H1 (cell line): ENCODE data around the gene LRRC27.

Source experiments
- ATF2 ChIP-seq: IDR thresholded peaks from 2 replicates; pipeline ENCODE4 v1.6.1; 2012; ENCODE audit warnings: low read length, inconsistent platforms
- CEBPB ChIP-seq: IDR thresholded peaks from 2 replicates; pipeline ENCODE4 v1.6.1; 2012; ENCODE audit warnings: low read depth, low read length
- CHD2 ChIP-seq: IDR thresholded peaks from 2 replicates; pipeline ENCODE4 v1.6.1; 2012; ENCODE audit warnings: low read length, improper control_type of control experiment
- CTCF ChIP-seq, 3 experiments: IDR thresholded peaks; 1 replicate in 2 of 3; 2 replicates in 1 of 3; pipeline versions ENCODE4 v1.5.1 to v1.6.1; 2011; ENCODE audit warnings: low read length in 3 of 3, mild to moderate bottlenecking in 3 of 3, inconsistent platforms in 2 of 3, low read depth in 1 of 3, moderate library complexity in 1 of 3; ENCODE audit not compliant: insufficient read depth in 1 of 3; ENCODE audit errors: control extremely low read depth in 1 of 3
- EZH2 ChIP-seq: fragments of 200-600 bp; sonication (generic); IDR thresholded peaks from 2 replicates; pipeline ENCODE4 v1.7.1; 2012; ENCODE audit warnings: low read depth, mild to moderate bottlenecking, moderate library complexity, low read length, inconsistent platforms; ENCODE audit not compliant: severe bottlenecking
- KDM1A ChIP-seq: fragments of 200-600, 300-600 bp; sonication (generic); IDR thresholded peaks from 2 replicates; pipeline ENCODE4 v1.7.1; 2016; ENCODE audit warnings: mild to moderate bottlenecking, low read length, borderline replicate concordance
- RFX5 ChIP-seq: IDR thresholded peaks from 2 replicates; pipeline ENCODE4 v1.6.1; 2011; ENCODE audit warnings: low read depth, low read length, improper control_type of control experiment, borderline replicate concordance
- USF2 ChIP-seq: IDR thresholded peaks from 2 replicates; pipeline ENCODE4 v1.6.1; 2011; ENCODE audit warnings: low read length, improper control_type of control experiment

- TF ChIP-seq CTCF (IDR thresholded peaks at IDR 0.05; ENCODE audit: control extremely low read depth in 1 of 3, insufficient read depth in 1 of 3, low read depth in 1 of 3, low read length in 3 of 3) = no peak
- no peak for TF ChIP-seq CHD2
- TF ChIP-seq USF2 = no peak
- no peak for TF ChIP-seq CEBPB
- TF ChIP-seq KDM1A = no peak
- TF ChIP-seq ATF2 = no peak
- TF ChIP-seq RFX5 = no peak
- TF ChIP-seq EZH2 = no peak
Observed at GRCh38 chr10:132417257-132417910, 85.4 kb downstream of the LRRC27 start.
